ENCODE data around the gene ANTXRL.
"Not testable (repeated sequence)": the region's sequence is repeated elsewhere in the genome, so short reads cannot be mapped to it uniquely, and the experiment has no call there.

DNA sequence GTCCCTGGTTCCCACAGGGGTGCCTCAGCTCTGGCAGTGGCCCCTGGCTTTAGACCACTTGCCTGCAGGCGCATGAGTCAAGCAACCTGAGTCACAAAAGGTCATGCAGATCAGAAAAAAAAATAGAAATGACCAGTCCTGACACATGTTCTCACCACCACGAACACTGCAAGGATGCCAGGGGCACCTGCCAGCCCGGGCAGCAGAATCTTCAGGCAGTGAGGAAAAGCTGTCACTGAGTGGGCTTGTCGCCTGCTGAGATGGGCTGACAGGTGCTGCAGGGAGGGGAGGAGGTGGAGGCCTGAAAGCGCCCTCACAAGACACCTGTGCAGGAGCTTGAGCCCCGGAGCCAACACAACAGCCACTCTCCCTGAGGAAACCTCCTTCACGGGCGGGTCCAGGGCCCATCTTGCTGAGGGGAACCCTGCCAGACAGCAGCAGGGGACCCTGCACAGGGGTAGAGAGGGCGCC is 25.2 kb downstream of the ANTXRL start:
- not testable (repeated sequence) for TF ChIP-seq POLR2AphosphoS5, EP300, POLR2A (IDR thresholded peaks at IDR 0.05)
- TF ChIP-seq, protein P1, sequence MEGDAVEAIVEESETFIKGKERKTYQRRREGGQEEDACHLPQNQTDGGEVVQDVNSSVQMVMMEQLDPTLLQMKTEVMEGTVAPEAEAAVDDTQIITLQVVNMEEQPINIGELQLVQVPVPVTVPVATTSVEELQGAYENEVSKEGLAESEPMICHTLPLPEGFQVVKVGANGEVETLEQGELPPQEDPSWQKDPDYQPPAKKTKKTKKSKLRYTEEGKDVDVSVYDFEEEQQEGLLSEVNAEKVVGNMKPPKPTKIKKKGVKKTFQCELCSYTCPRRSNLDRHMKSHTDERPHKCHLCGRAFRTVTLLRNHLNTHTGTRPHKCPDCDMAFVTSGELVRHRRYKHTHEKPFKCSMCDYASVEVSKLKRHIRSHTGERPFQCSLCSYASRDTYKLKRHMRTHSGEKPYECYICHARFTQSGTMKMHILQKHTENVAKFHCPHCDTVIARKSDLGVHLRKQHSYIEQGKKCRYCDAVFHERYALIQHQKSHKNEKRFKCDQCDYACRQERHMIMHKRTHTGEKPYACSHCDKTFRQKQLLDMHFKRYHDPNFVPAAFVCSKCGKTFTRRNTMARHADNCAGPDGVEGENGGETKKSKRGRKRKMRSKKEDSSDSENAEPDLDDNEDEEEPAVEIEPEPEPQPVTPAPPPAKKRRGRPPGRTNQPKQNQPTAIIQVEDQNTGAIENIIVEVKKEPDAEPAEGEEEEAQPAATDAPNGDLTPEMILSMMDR (IDR thresholded peaks at IDR 0.05): not testable (repeated sequence)
